Activated naive CD8-positive, alpha-beta T cell treated with anti-CD3 and anti-CD28 coated beads, Interleukin-2, amount 10 ng/mL, durations not matched to agents 7 days and 5 days (primary cell): ENCODE results near the gene CELF3. TPM values are rescaled to one million over a fixed set of nuclear protein-coding genes. Genes with fewer than 3 reads are reported as not detected.

ENCODE experiments used
- ATAC-seq: fragments of 150-1000 bp; cut with Tn5 transposase; one replicate; pipeline ENCODE4 v1.10.0; 2021; ENCODE audit warnings: low read depth, moderate library complexity
- POLR2A ChIA-PET: fragments of 350-600 bp; sonication (Branson Sonifier 250); formaldehyde crosslinking; loops from one replicate; lab custom pipeline; 2021; ENCODE audit warnings: antibody characterized with exemption; lab: Charles Lee
- DNase-seq: peaks from one replicate; pipeline ENCODE4 v3.0.0; 2021
- H3K27ac Mint-ChIP-seq: one replicate; pipeline ENCODE4 v1.8.0; 2022; ENCODE audit warnings: mild to moderate bottlenecking, mixed read lengths
- H3K27me3 Mint-ChIP-seq: one replicate; pipeline ENCODE4 v1.8.0; 2022; ENCODE audit warnings: mild to moderate bottlenecking, moderate library complexity, mixed read lengths
- H3K36me3 Mint-ChIP-seq: one replicate; pipeline ENCODE4 v1.8.0; 2021; ENCODE audit warnings: mild to moderate bottlenecking, mixed read lengths
- H3K4me1 Mint-ChIP-seq: one replicate; pipeline ENCODE4 v1.8.0; 2021; ENCODE audit warnings: mixed read lengths
- H3K4me3 Mint-ChIP-seq: one replicate; pipeline ENCODE4 v1.8.0; 2022; ENCODE audit warnings: mild to moderate bottlenecking, moderate library complexity, mixed read lengths
- H3K9me3 Mint-ChIP-seq: one replicate; pipeline ENCODE4 v1.8.0; 2021; ENCODE audit warnings: mixed read lengths
- total RNA-seq, 2 experiments: library from RNA; stranded (reverse); gene quantifications; one replicate each; pipeline ENCODE4 v1.2.3, GENCODE V29; 2021

The CELF3 gene
- total RNA-seq, 2 experiments from 2014 or later, result not detected

GRCh38 chr1:151668090-151668489, 48.5 kb downstream of the CELF3 start:
- ATAC-seq, result no peak

GRCh38 chr1:151661751-151662150, 54.9 kb downstream of the CELF3 start:
- Mint-ChIP-seq H3K36me3 (peaks cover 20% of the 10 kb centered on the region), H3K27me3 (no peaks in the 10 kb centered on the region), H3K9me3 (no peaks in the 10 kb centered on the region), H3K27ac (peak overlapping the region; percentile 6), H3K4me1 (peaks cover 5% of the 10 kb centered on the region), H3K4me3 (peak overlapping the region; percentile 9)
- DNase-seq (no peak), ATAC-seq (no peak)
- POLR2A ChIA-PET, result no interaction called here

More at GRCh38 chr1:151668090-151668489, 48.5 kb downstream of the CELF3 start:
- no peaks in the 10 kb centered on the region for H3K9me3 Mint-ChIP-seq
- POLR2A ChIA-PET, result no interaction called here
- DNase-seq, result no peak
- H3K27ac Mint-ChIP-seq, result no peak overlapping the region
- H3K36me3 Mint-ChIP-seq, result peaks cover 37% of the 10 kb centered on the region
- no peaks in the 10 kb centered on the region for H3K4me1 Mint-ChIP-seq
- no peaks in the 10 kb centered on the region for H3K27me3 Mint-ChIP-seq
- H3K4me3 Mint-ChIP-seq, result no peak overlapping the region

- no peaks in the 10 kb centered on the region for H3K27me3 Mint-ChIP-seq
- H3K36me3 Mint-ChIP-seq, result peaks cover 13% of the 10 kb centered on the region
- peaks cover 15% of the 10 kb centered on the region for H3K4me1 Mint-ChIP-seq
- no peak overlapping the region for H3K4me3 Mint-ChIP-seq
- H3K9me3 Mint-ChIP-seq, result no peaks in the 10 kb centered on the region
- ATAC-seq (no peak), DNase-seq (no peak)
- no peak overlapping the region for H3K27ac Mint-ChIP-seq
- POLR2A ChIA-PET, result no interaction called here
These were observed 61.2 kb downstream of the CELF3 start for GRCh38 chr1:151655371-151655770.

GRCh38 chr1:151653397-151653796, 63.2 kb downstream of the CELF3 start:
- peaks cover 17% of the 10 kb centered on the region for H3K36me3 Mint-ChIP-seq
- no peak for ATAC-seq
- H3K27ac Mint-ChIP-seq, result no peak overlapping the region
- H3K4me3 Mint-ChIP-seq, result no peak overlapping the region
- peaks cover 15% of the 10 kb centered on the region for H3K4me1 Mint-ChIP-seq
- no peaks in the 10 kb centered on the region for H3K27me3 Mint-ChIP-seq
- no peaks in the 10 kb centered on the region for H3K9me3 Mint-ChIP-seq
- no peak for DNase-seq
- POLR2A ChIA-PET, result no interaction called here

Other genes with a start within 250 kb of the CELF3 start
- gene CGN, start 205.4 kb downstream of the CELF3 start, total RNA-seq, result under 1 TPM; 0.33 to 0.40 TPM
- 1 to 10 TPM; 1.5 TPM for gene TUFT1, start 176.5 kb downstream of the CELF3 start, total RNA-seq
- 10 to 100 TPM; 24.8 to 26.6 TPM for gene SNX27, start 104.8 kb downstream of the CELF3 start, total RNA-seq
- not detected for gene RIIAD1, start 4.7 kb upstream of the CELF3 start, total RNA-seq
- gene MRPL9, start 46.7 kb upstream of the CELF3 start, total RNA-seq, result 10 to 100 TPM; 87.4 to 95.0 TPM
- 10 to 100 TPM; 15.9 to 16.1 TPM for gene TDRKH, start 73.7 kb upstream of the CELF3 start, total RNA-seq
- gene LINGO4, start 88.6 kb upstream of the CELF3 start, total RNA-seq, result under 1 TPM in 1 of 2 experiments, not detected in 1; 0.14 TPM
- gene RORC, start 115.0 kb upstream of the CELF3 start, total RNA-seq, result 1 to 10 TPM; 1.2 to 1.4 TPM
- gene C2CD4D, start 123.0 kb upstream of the CELF3 start, total RNA-seq, result under 1 TPM in 1 of 2 experiments, not detected in 1; 0.17 TPM
- gene THEM5, start 136.9 kb upstream of the CELF3 start, total RNA-seq, result not detected
- gene THEM4, start 192.7 kb upstream of the CELF3 start, total RNA-seq, result 10 to 100 TPM; 46.6 to 49.7 TPM